ENCODE results near the gene ANKRD11. TPM values are rescaled to one million over a fixed set of nuclear protein-coding genes. Genes with fewer than 3 reads are reported as not detected.
"Not testable (repeated sequence)": the region's sequence is repeated elsewhere in the genome, so short reads cannot be mapped to it uniquely, and the experiment has no call there.

Gene ANKRD11
- polyA plus RNA-seq, 1 donor from 2014 or later = 32.5 TPM

DNA sequence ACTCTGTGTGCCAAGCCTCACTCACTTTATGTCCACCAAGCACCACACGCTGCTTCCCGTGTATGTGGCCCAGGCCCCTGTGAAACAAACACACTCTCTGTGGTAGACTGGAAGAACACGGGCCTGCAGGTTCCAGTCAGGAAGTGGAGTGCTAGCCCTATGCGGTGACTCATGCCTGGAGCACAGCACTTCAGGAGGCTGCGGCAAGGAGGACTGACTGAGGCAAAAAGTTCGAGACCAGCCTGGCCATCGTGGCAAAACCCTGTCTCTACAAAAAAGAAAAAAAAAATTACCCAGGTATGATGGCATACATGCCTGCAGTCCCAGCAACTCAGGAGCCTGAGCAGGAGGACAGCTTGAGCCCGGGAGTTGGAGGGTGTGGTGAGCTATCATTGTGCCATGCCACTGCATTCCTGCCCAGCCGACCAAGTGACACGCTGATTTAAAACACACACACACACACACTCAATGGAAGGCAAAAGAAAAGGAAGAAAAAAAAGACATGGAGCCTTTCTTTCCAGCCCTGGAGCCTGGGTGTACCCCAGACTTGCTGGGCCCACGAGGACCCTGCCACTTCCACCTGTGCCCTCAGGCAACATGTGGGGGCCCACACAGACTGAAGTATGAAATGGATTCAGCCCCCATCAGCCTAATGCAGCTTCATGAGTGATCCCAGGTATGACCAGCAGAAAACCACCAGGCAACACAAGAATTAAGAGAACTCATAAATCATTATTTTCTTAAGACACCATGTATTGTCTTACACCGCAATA lies 126.6 kb downstream of the ANKRD11 start:
- Histone ChIP-seq H3F3A (ENCODE audit: insufficient read depth, low read length, poor library complexity, severe bottlenecking) (no peaks in the 10 kb centered on the region), H3K4me2 (ENCODE audit: low read length) (no peak overlapping the region), H3K4me3 (ENCODE audit: low read length) (no peak overlapping the region), H4K20me1 (ENCODE audit: insufficient read depth) (peaks cover 3% of the 10 kb centered on the region), H3K27ac (ENCODE audit: low read length) (no peak overlapping the region), H3K27me3 (ENCODE audit: insufficient read depth, low read depth, low read length) (no peaks in the 10 kb centered on the region), H3K9me2 (ENCODE audit: insufficient read depth, low read length) (no peaks in the 10 kb centered on the region), H3K9ac (ENCODE audit: low read length) (no peak overlapping the region), H3K9me3 (ENCODE audit: low read length) (no peaks in the 10 kb centered on the region), H2AFZ (ENCODE audit: low read depth, low read length) (no peak overlapping the region), H3K79me2 (replicated peaks; ENCODE audit: insufficient read depth, low read length) (peaks cover 82% of the 10 kb centered on the region), H3K36me3 (ENCODE audit: insufficient read depth, low read length) (no peaks in the 10 kb centered on the region)
- TF ChIP-seq, protein P1, sequence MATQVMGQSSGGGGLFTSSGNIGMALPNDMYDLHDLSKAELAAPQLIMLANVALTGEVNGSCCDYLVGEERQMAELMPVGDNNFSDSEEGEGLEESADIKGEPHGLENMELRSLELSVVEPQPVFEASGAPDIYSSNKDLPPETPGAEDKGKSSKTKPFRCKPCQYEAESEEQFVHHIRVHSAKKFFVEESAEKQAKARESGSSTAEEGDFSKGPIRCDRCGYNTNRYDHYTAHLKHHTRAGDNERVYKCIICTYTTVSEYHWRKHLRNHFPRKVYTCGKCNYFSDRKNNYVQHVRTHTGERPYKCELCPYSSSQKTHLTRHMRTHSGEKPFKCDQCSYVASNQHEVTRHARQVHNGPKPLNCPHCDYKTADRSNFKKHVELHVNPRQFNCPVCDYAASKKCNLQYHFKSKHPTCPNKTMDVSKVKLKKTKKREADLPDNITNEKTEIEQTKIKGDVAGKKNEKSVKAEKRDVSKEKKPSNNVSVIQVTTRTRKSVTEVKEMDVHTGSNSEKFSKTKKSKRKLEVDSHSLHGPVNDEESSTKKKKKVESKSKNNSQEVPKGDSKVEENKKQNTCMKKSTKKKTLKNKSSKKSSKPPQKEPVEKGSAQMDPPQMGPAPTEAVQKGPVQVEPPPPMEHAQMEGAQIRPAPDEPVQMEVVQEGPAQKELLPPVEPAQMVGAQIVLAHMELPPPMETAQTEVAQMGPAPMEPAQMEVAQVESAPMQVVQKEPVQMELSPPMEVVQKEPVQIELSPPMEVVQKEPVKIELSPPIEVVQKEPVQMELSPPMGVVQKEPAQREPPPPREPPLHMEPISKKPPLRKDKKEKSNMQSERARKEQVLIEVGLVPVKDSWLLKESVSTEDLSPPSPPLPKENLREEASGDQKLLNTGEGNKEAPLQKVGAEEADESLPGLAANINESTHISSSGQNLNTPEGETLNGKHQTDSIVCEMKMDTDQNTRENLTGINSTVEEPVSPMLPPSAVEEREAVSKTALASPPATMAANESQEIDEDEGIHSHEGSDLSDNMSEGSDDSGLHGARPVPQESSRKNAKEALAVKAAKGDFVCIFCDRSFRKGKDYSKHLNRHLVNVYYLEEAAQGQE (IDR thresholded peaks at IDR 0.05; ENCODE audit: borderline replicate concordance) = no peak
- TF ChIP-seq SMC3 (conservative IDR thresholded peaks at IDR 0.05; ENCODE audit: poor library complexity) (no peak), MXI1 (conservative IDR thresholded peaks at IDR 0.05; ENCODE audit: poor library complexity, severe bottlenecking) (no peak), POLR2AphosphoS5 (IDR thresholded peaks at IDR 0.05) (no peak), EP300 (conservative IDR thresholded peaks at IDR 0.05; ENCODE audit: poor library complexity, severe bottlenecking) (no peak), TAF1 (IDR thresholded peaks at IDR 0.05; ENCODE audit: low read depth) (no peak), EZH2 (IDR thresholded peaks at IDR 0.05; ENCODE audit: borderline replicate concordance, insufficient read depth, low read length, poor library complexity, severe bottlenecking) (no peak), RAD21 (conservative IDR thresholded peaks at IDR 0.05) (no peak)
- TF ChIP-seq, protein P2, sequence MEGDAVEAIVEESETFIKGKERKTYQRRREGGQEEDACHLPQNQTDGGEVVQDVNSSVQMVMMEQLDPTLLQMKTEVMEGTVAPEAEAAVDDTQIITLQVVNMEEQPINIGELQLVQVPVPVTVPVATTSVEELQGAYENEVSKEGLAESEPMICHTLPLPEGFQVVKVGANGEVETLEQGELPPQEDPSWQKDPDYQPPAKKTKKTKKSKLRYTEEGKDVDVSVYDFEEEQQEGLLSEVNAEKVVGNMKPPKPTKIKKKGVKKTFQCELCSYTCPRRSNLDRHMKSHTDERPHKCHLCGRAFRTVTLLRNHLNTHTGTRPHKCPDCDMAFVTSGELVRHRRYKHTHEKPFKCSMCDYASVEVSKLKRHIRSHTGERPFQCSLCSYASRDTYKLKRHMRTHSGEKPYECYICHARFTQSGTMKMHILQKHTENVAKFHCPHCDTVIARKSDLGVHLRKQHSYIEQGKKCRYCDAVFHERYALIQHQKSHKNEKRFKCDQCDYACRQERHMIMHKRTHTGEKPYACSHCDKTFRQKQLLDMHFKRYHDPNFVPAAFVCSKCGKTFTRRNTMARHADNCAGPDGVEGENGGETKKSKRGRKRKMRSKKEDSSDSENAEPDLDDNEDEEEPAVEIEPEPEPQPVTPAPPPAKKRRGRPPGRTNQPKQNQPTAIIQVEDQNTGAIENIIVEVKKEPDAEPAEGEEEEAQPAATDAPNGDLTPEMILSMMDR (IDR thresholded peaks at IDR 0.05; ENCODE audit: poor library complexity, severe bottlenecking) = no peak

DNA sequence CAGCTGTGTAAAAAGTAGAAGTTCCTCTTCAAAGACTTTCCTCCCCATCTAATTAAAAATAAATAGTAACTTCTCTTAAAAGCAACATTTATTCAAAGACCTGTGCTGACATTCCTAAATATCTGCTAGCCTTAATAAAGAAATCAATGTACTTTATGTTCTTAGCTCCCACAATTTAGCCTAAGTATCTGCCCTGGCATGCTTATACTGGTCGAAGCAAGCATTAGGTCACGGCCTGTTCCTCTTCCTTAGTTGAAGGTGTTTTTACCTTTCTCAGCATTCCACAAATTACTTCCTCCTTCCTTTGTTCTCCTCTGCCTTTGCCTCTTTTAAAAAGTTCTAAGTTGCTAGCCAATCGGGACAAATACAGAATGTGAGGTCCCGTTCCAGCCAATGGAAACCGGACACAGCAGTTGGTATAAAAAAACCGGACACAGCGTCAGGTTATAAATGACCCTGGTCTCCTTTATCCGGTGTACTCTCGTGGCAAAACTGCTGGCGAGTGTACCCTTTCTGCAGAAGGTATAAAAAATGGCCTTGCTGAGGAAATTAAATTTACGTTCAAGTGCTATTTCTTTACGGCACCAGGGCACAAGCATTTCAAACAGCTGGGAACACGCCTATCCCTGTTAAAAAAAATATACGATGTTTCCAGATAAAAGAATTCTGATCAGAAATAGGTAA lies 127.7 kb downstream of the ANKRD11 start:
- not testable (repeated sequence) for H3K9me2 ChIP-seq (ENCODE audit: insufficient read depth, low read length); H2AFZ ChIP-seq (ENCODE audit: low read depth, low read length); H4K20me1 ChIP-seq (ENCODE audit: insufficient read depth); H3K36me3 ChIP-seq (ENCODE audit: insufficient read depth, low read length); H3K4me3 ChIP-seq (ENCODE audit: low read length); H3K27ac ChIP-seq (ENCODE audit: low read length); H3K27me3 ChIP-seq (ENCODE audit: insufficient read depth, low read depth, low read length); H3K4me2 ChIP-seq (ENCODE audit: low read length); H3F3A ChIP-seq (ENCODE audit: insufficient read depth, low read length, poor library complexity, severe bottlenecking); H3K9me3 ChIP-seq (ENCODE audit: low read length); H3K9ac ChIP-seq (ENCODE audit: low read length)
- H3K79me2 ChIP-seq (replicated peaks; ENCODE audit: insufficient read depth, low read length) = peaks cover 73% of the 10 kb centered on the region
